Central memory CD8-positive, alpha-beta T cell (primary cell): ENCODE results near the gene CNOT8.

Source experiments
- ATAC-seq: fragments of 150-1000 bp; cut with Tn5 transposase; replicated peaks from 2 replicates; pipeline ENCODE4 v1.10.0; 2022; ENCODE audit warnings: mild to moderate bottlenecking, moderate FRiP score, moderate number of reproducible peaks; ENCODE audit not compliant: poor library complexity, severe bottlenecking; ENCODE audit errors: extremely low read depth
- DNase-seq, 2 donors: peaks; one replicate each; pipeline ENCODE4 v3.0.0; 2021; ENCODE audit warnings: low spot score in 2 of 2
- H3K27ac Mint-ChIP-seq: one replicate; pipeline ENCODE4 v1.8.0; 2022; ENCODE audit warnings: low read depth, mild to moderate bottlenecking, moderate library complexity, mixed read lengths
- H3K27me3 Mint-ChIP-seq: one replicate; pipeline ENCODE4 v1.8.0; 2022; ENCODE audit warnings: mixed read lengths
- H3K36me3 Mint-ChIP-seq: one replicate; pipeline ENCODE4 v1.8.0; 2022; ENCODE audit warnings: mild to moderate bottlenecking, moderate library complexity, mixed read lengths; ENCODE audit not compliant: insufficient read depth
- H3K4me1 Mint-ChIP-seq: one replicate; pipeline ENCODE4 v1.8.0; 2022; ENCODE audit warnings: mixed read lengths
- H3K4me3 Mint-ChIP-seq: one replicate; pipeline ENCODE4 v1.8.0; 2022; ENCODE audit warnings: mild to moderate bottlenecking, moderate library complexity, mixed read lengths
- H3K9me3 Mint-ChIP-seq: one replicate; pipeline ENCODE4 v1.8.0; 2022; ENCODE audit warnings: mixed read lengths

Gene CNOT8

GRCh38 chr5:154917757-154918156 is 59.3 kb downstream of the CNOT8 start:
- peaks cover 37% of the 10 kb centered on the region for H3K36me3 Mint-ChIP-seq
- no peaks in the 10 kb centered on the region for H3K4me1 Mint-ChIP-seq
- H3K9me3 Mint-ChIP-seq, result no peaks in the 10 kb centered on the region
- H3K27ac Mint-ChIP-seq, result no peak overlapping the region
- DNase-seq (no peak), ATAC-seq (no peak)
- H3K4me3 Mint-ChIP-seq, result no peak overlapping the region
- no peaks in the 10 kb centered on the region for H3K27me3 Mint-ChIP-seq

GRCh38 chr5:154923441-154924430 is 65.3 kb downstream of the CNOT8 start:
- no peaks in the 10 kb centered on the region for H3K9me3 Mint-ChIP-seq
- DNase-seq (no peak), ATAC-seq (no peak)
- H3K4me1 Mint-ChIP-seq, result no peaks in the 10 kb centered on the region
- H3K27me3 Mint-ChIP-seq, result no peaks in the 10 kb centered on the region
- H3K36me3 Mint-ChIP-seq, result peaks cover 60% of the 10 kb centered on the region
- no peak overlapping the region for H3K27ac Mint-ChIP-seq
- no peak overlapping the region for H3K4me3 Mint-ChIP-seq
